ENCODE results near the gene CKB.

GRCh38 chr14:103480595-103480994 is 42.0 kb downstream of the CKB start:
- TF ChIP-seq TAF1 (IDR thresholded peaks at IDR 0.05; ENCODE audit: borderline replicate concordance, low read depth, low read length) (no peak), POLR2A (IDR thresholded peaks at IDR 0.05; ENCODE audit: low read depth, low read length) (no peak)

Measured in GM12892 (cell line).